ENCODE data around the gene GPRIN2.
"Not testable (repeated sequence)": the region's sequence is repeated elsewhere in the genome, so short reads cannot be mapped to it uniquely, and the experiment has no call there.

DNA sequence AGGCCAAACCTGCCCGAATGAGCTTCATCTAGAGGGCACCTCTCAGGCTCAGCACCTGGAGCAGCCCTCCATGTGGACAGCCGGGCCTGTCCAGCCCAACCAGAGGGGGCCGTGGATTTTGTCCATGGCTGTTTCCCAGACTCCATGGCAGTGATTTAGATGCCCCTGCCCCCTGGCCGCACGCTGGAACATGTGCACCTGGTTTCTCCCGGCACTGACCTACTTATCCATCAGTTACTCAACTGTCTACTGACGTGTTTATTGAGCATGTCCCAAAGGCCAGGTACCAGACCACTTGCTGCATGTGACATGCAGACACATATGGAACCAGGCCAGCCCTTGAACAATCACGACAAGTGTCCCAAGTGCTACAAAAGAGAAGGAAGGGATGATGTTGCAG lies 43.1 kb downstream of the GPRIN2 start:
- not testable (repeated sequence) for TF ChIP-seq CTCF (IDR thresholded peaks at IDR 0.05; ENCODE audit: low read depth, low read length, poor library complexity, severe bottlenecking); EZH2phosphoT487 (IDR thresholded peaks at IDR 0.05; ENCODE audit: borderline replicate concordance, low read length)

Measured in DOHH2 (cell line).